ENCODE results near the gene CACNA1A. TPM values are rescaled to one million over a fixed set of nuclear protein-coding genes. Genes with fewer than 3 reads are reported as not detected.
A peak's percentile ranks its signal among the peaks of the same experiment; 100 is the strongest.

The CACNA1A gene
- total and polyA plus RNA-seq, 3 experiments from 2014 or later = 0.20 to 0.42 TPM; not detected in 1

GRCh38 chr19:13229246-13229645 lies 277.0 kb downstream of the CACNA1A start:
- Mint-ChIP-seq H3K9me3 (no peaks in the 10 kb centered on the region), H3K36me3 (peaks cover 0 to 1% (median 0%) of the 10 kb centered on the region in 3 donors), H3K4me3 (no peak overlapping the region), H3K27ac (no peak overlapping the region), H3K4me1 (peaks cover under 1% of the 10 kb centered on the region in 3 donors), H3K27me3 (peaks cover 8 to 28% of the 10 kb centered on the region in 2 donors)
- Histone ChIP-seq H3K27me3 (ENCODE audit: insufficient read depth, low read length, poor library complexity, severe bottlenecking) (peaks cover 8% of the 10 kb centered on the region), H3K9me3 (ENCODE audit: low read length) (no peaks in the 10 kb centered on the region), H3K4me1 (ENCODE audit: insufficient read depth, low read length) (peaks cover under 1% of the 10 kb centered on the region), H3K36me3 (ENCODE audit: insufficient read depth, low read length) (no peaks in the 10 kb centered on the region), H3K27ac (ENCODE audit: low read depth, low read length) (no peak overlapping the region), H3K4me3 (ENCODE audit: low read length) (no peak overlapping the region)
- no peak for DNase-seq
- ChIA-PET CTCF (no interaction called here), POLR2A (no interaction called here)

- no peaks in the 10 kb centered on the region for H3K9me3 Mint-ChIP-seq
- H3K36me3 Mint-ChIP-seq = peaks cover 0 to 1% (median 0%) of the 10 kb centered on the region in 3 donors
- Histone ChIP-seq H3K36me3 (ENCODE audit: insufficient read depth, low read length) (no peaks in the 10 kb centered on the region), H3K27ac (ENCODE audit: low read depth, low read length) (no peak overlapping the region), H3K9me3 (ENCODE audit: low read length) (no peaks in the 10 kb centered on the region), H3K4me3 (ENCODE audit: low read length) (no peak overlapping the region), H3K27me3 (ENCODE audit: insufficient read depth, low read length, poor library complexity, severe bottlenecking) (peaks cover 8% of the 10 kb centered on the region), H3K4me1 (ENCODE audit: insufficient read depth, low read length) (no peaks in the 10 kb centered on the region)
- CTCF ChIA-PET = no interaction called here
- DNase-seq = no peak
- POLR2A ChIA-PET = no interaction called here
- H3K27me3 Mint-ChIP-seq = peaks cover 8 to 28% of the 10 kb centered on the region in 2 donors
- H3K4me3 Mint-ChIP-seq = no peak overlapping the region
- peak overlapping the region in 1 of 8 donors; percentile 19 for H3K27ac Mint-ChIP-seq
- no peaks in the 10 kb centered on the region for H3K4me1 Mint-ChIP-seq
Observed at GRCh38 chr19:13228561-13228960, 277.7 kb downstream of the CACNA1A start.

GRCh38 chr19:13226983-13227382 lies 279.3 kb downstream of the CACNA1A start:
- peaks cover 0 to 1% (median 0%) of the 10 kb centered on the region in 3 donors for H3K36me3 Mint-ChIP-seq
- H3K4me3 Mint-ChIP-seq = no peak overlapping the region
- no peaks in the 10 kb centered on the region for H3K9me3 Mint-ChIP-seq
- peaks cover 8% of the 10 kb centered on the region for H3K27me3 ChIP-seq (ENCODE audit: insufficient read depth, low read length, poor library complexity, severe bottlenecking)
- H3K4me1 ChIP-seq (ENCODE audit: insufficient read depth, low read length) = no peaks in the 10 kb centered on the region
- no peaks in the 10 kb centered on the region for H3K9me3 ChIP-seq (ENCODE audit: low read length)
- H3K4me3 ChIP-seq (ENCODE audit: low read length) = no peak overlapping the region
- no peak overlapping the region for H3K27ac Mint-ChIP-seq
- H3K36me3 ChIP-seq (ENCODE audit: insufficient read depth, low read length) = no peaks in the 10 kb centered on the region
- no peaks in the 10 kb centered on the region for H3K4me1 Mint-ChIP-seq
- POLR2A ChIA-PET = no interaction called here
- no peak overlapping the region for H3K27ac ChIP-seq (ENCODE audit: low read depth, low read length)
- CTCF ChIA-PET = no interaction called here
- DNase-seq = no peak
- peaks cover 8 to 28% of the 10 kb centered on the region in 2 donors for H3K27me3 Mint-ChIP-seq

GRCh38 chr19:13225973-13226865 lies 280.1 kb downstream of the CACNA1A start:
- Histone ChIP-seq H3K27ac (ENCODE audit: low read depth, low read length) (no peak overlapping the region), H3K4me3 (ENCODE audit: low read length) (no peak overlapping the region), H3K9me3 (ENCODE audit: low read length) (no peaks in the 10 kb centered on the region), H3K36me3 (ENCODE audit: insufficient read depth, low read length) (no peaks in the 10 kb centered on the region), H3K27me3 (ENCODE audit: insufficient read depth, low read length, poor library complexity, severe bottlenecking) (peaks cover 8% of the 10 kb centered on the region), H3K4me1 (ENCODE audit: insufficient read depth, low read length) (no peaks in the 10 kb centered on the region)
- DNase-seq = no peak
- Mint-ChIP-seq H3K4me1 (no peaks in the 10 kb centered on the region), H3K27ac (no peak overlapping the region), H3K36me3 (peaks cover 0 to 1% (median 0%) of the 10 kb centered on the region in 3 donors), H3K27me3 (peaks cover 8 to 28% of the 10 kb centered on the region in 2 donors), H3K9me3 (no peaks in the 10 kb centered on the region), H3K4me3 (no peak overlapping the region)
- ChIA-PET POLR2A (no interaction called here), CTCF (no interaction called here)

- Mint-ChIP-seq H3K4me3 (no peak overlapping the region), H3K27ac (no peak overlapping the region), H3K36me3 (no peaks in the 10 kb centered on the region), H3K27me3 (peaks cover 12 to 28% of the 10 kb centered on the region in 2 donors), H3K4me1 (peaks cover 0 to 4% (median 0%) of the 10 kb centered on the region in 3 donors), H3K9me3 (no peaks in the 10 kb centered on the region)
- ChIA-PET CTCF (interaction anchor here (0.8 kb wide), 1 partner anchor 260 kb away, joined by 3 read pairs; no protein-coding TSS in a partner anchor), POLR2A (interaction anchor here (0.7 kb wide), 1 partner anchor 51 kb away, joined by 3 read pairs; no protein-coding TSS in a partner anchor)
- Histone ChIP-seq H3K9me3 (ENCODE audit: low read length) (no peaks in the 10 kb centered on the region), H3K27me3 (ENCODE audit: insufficient read depth, low read length, poor library complexity, severe bottlenecking) (peaks cover 8% of the 10 kb centered on the region), H3K4me1 (ENCODE audit: insufficient read depth, low read length) (no peaks in the 10 kb centered on the region), H3K36me3 (ENCODE audit: insufficient read depth, low read length) (no peaks in the 10 kb centered on the region), H3K4me3 (ENCODE audit: low read length) (no peak overlapping the region), H3K27ac (ENCODE audit: low read depth, low read length) (no peak overlapping the region)
- no peak for DNase-seq
Observed at GRCh38 chr19:13225085-13225484, 281.2 kb downstream of the CACNA1A start.

GRCh38 chr19:13220847-13221246 lies 285.4 kb downstream of the CACNA1A start:
- no peaks in the 10 kb centered on the region for H3K36me3 Mint-ChIP-seq
- Histone ChIP-seq H3K27ac (ENCODE audit: low read depth, low read length) (no peak overlapping the region), H3K27me3 (ENCODE audit: insufficient read depth, low read length, poor library complexity, severe bottlenecking) (peaks cover 8% of the 10 kb centered on the region), H3K36me3 (ENCODE audit: insufficient read depth, low read length) (no peaks in the 10 kb centered on the region), H3K4me3 (ENCODE audit: low read length) (no peak overlapping the region), H3K4me1 (ENCODE audit: insufficient read depth, low read length) (no peaks in the 10 kb centered on the region), H3K9me3 (ENCODE audit: low read length) (no peaks in the 10 kb centered on the region)
- POLR2A ChIA-PET = no interaction called here
- peaks cover 3 to 11% (median 4%) of the 10 kb centered on the region in 3 donors for H3K4me1 Mint-ChIP-seq
- DNase-seq = no peak
- H3K4me3 Mint-ChIP-seq = no peak overlapping the region
- CTCF ChIA-PET = interaction anchor here (1.2 to 2.6 kb wide), 2 partner anchors 65 to 244 kb away, joined by 3 to 5 read pairs; no protein-coding TSS in a partner anchor
- H3K9me3 Mint-ChIP-seq = no peaks in the 10 kb centered on the region
- H3K27me3 Mint-ChIP-seq = peaks cover 8 to 15% of the 10 kb centered on the region in 2 donors
- H3K27ac Mint-ChIP-seq = peak overlapping the region in 3 of 8 donors; percentile 25 to 72 (median 69)

GRCh38 chr19:13215572-13216380 lies 290.5 kb downstream of the CACNA1A start:
- Histone ChIP-seq H3K4me3 (ENCODE audit: low read length) (peak overlapping the region; percentile 27), H3K36me3 (ENCODE audit: insufficient read depth, low read length) (no peaks in the 10 kb centered on the region), H3K27ac (ENCODE audit: low read depth, low read length) (peak overlapping the region; percentile 61), H3K27me3 (ENCODE audit: insufficient read depth, low read length, poor library complexity, severe bottlenecking) (no peaks in the 10 kb centered on the region), H3K4me1 (ENCODE audit: insufficient read depth, low read length) (no peaks in the 10 kb centered on the region), H3K9me3 (ENCODE audit: low read length) (no peaks in the 10 kb centered on the region)
- Mint-ChIP-seq H3K4me1 (peaks cover 14 to 29% (median 20%) of the 10 kb centered on the region in 3 donors), H3K4me3 (peak overlapping the region; percentile 80 to 88 (median 87)), H3K36me3 (no peaks in the 10 kb centered on the region), H3K27me3 (peaks cover 0 to 2% of the 10 kb centered on the region in 2 donors), H3K9me3 (no peaks in the 10 kb centered on the region), H3K27ac (peak overlapping the region; percentile 51 to 97 (median 90))
- CTCF ChIA-PET = interaction anchor here (0.5 to 4.6 kb wide), 4 partner anchors 22 to 65 kb away, joined by 3 to 30 read pairs (median 4); no protein-coding TSS in a partner anchor
- peak in 2 of 5 donors; percentile 28 to 61 for DNase-seq
- POLR2A ChIA-PET = interaction anchor here (0.7 to 1.2 kb wide), 3 partner anchors 63 to 116 kb away, joined by 4 to 7 read pairs (median 7); no protein-coding TSS in a partner anchor
